ENCODE measurements around the gene PPP1R1C.

DNA sequence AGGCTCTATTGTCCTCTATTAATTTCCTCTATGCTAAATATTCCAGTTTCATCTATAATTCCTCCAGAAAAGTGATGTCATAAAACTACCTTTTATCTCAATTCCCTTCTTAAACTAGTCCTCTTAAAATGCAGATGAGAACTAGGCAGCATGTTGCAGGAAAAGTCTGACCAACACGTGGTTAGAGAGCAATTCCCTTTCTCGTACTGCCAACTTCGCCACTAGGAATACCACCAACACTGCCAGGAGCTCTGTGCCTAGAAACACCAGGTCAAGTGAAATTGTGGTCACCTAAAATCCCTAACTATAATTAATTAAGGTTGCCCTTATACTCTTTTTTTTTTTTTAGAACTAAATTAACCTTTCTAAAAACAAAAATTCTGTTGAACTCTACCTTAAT, 127.7 kb downstream of the PPP1R1C start:
- TF ChIP-seq, protein P1, sequence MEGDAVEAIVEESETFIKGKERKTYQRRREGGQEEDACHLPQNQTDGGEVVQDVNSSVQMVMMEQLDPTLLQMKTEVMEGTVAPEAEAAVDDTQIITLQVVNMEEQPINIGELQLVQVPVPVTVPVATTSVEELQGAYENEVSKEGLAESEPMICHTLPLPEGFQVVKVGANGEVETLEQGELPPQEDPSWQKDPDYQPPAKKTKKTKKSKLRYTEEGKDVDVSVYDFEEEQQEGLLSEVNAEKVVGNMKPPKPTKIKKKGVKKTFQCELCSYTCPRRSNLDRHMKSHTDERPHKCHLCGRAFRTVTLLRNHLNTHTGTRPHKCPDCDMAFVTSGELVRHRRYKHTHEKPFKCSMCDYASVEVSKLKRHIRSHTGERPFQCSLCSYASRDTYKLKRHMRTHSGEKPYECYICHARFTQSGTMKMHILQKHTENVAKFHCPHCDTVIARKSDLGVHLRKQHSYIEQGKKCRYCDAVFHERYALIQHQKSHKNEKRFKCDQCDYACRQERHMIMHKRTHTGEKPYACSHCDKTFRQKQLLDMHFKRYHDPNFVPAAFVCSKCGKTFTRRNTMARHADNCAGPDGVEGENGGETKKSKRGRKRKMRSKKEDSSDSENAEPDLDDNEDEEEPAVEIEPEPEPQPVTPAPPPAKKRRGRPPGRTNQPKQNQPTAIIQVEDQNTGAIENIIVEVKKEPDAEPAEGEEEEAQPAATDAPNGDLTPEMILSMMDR (IDR thresholded peaks at IDR 0.05) = no peak
- TF ChIP-seq POLR2AphosphoS5 (IDR thresholded peaks at IDR 0.05; ENCODE audit: insufficient read depth in 1 of 2, low read depth in 1 of 2) (no peak), POLR2A (IDR thresholded peaks at IDR 0.05) (no peak)

Measured in vagina (tissue), 2 donors.